ENCODE measurements around the gene BHLHE40.
A peak's percentile ranks its signal among the peaks of the same experiment; 100 is the strongest.

- TF ChIP-seq CTCF (IDR thresholded peaks at IDR 0.05; ENCODE audit: poor library complexity, severe bottlenecking) = no peak
- peak; percentile 11 for TF ChIP-seq RAD21 (conservative IDR thresholded peaks at IDR 0.05)
- TF ChIP-seq REST (IDR thresholded peaks at IDR 0.05; ENCODE audit: borderline replicate concordance) = no peak
- no peak for TF ChIP-seq EZH2 (IDR thresholded peaks at IDR 0.05; ENCODE audit: borderline replicate concordance, insufficient read depth, low read length, poor library complexity, severe bottlenecking)
- TF ChIP-seq EP300 (conservative IDR thresholded peaks at IDR 0.05; ENCODE audit: poor library complexity, severe bottlenecking) = peak; percentile 53
- no peak for TF ChIP-seq TAF1 (IDR thresholded peaks at IDR 0.05; ENCODE audit: low read depth)
Observed at GRCh38 chr3:5002174-5002870, 23.1 kb downstream of the BHLHE40 start.

All from neural cell (in vitro differentiated cells).